Natural killer cell treated with Interleukin-12 subunit alpha and Interleukin-12 subunit beta and Interleukin-15 and Interleukin-18, amount 100 ng/mL, for 72 hours (primary cell): Measurements from ENCODE around the gene RNASE11. TPM values are rescaled to one million over a fixed set of nuclear protein-coding genes. Genes with fewer than 3 reads are reported as not detected.
"Not testable (repeated sequence)": the region's sequence is repeated elsewhere in the genome, so short reads cannot be mapped to it uniquely, and the experiment has no call there.

Source experiments
- ATAC-seq, 2 donors: fragments of 150-1000 bp; cut with Tn5 transposase in 1 of 2; sonication (Bioruptor Pico), chemical (Tn5 transposase) in 1 of 2; 2 replicates each; pipeline ENCODE4 v1.10.0; 2021
- DNase-seq: peaks from one replicate; pipeline ENCODE4 v3.0.0; 2022; ENCODE audit warnings: low spot score
- H3K27ac Mint-ChIP-seq, 2 donors: 1 replicate in 1 of 2; 2 replicates in 1 of 2; pipeline ENCODE4 v1.8.0; 2022; ENCODE audit warnings: mixed read lengths in 2 of 2, mild to moderate bottlenecking in 1 of 2, moderate library complexity in 1 of 2
- H3K27me3 Mint-ChIP-seq, 2 donors: 1 replicate in 1 of 2; 2 replicates in 1 of 2; pipeline ENCODE4 v1.8.0; 2022; ENCODE audit warnings: mixed read lengths in 2 of 2
- H3K36me3 Mint-ChIP-seq: one replicate; pipeline ENCODE4 v1.8.0; 2022; ENCODE audit warnings: mixed read lengths
- H3K4me1 Mint-ChIP-seq, 2 donors: 1 replicate in 1 of 2; 2 replicates in 1 of 2; pipeline ENCODE4 v1.8.0; 2022; ENCODE audit warnings: low read depth in 2 of 2, mixed read lengths in 2 of 2, mild to moderate bottlenecking in 1 of 2
- H3K4me3 Mint-ChIP-seq: one replicate; pipeline ENCODE4 v1.8.0; 2022; ENCODE audit warnings: mixed read lengths
- H3K9me3 Mint-ChIP-seq: 2 replicates; pipeline ENCODE4 v1.8.0; 2022; ENCODE audit warnings: mixed read lengths
- total RNA-seq, 2 donors: library from RNA; stranded (reverse); gene quantifications; one replicate each; pipeline ENCODE4 v1.2.3, GENCODE V29; 2022

Gene RNASE11
- total RNA-seq, 2 donors from 2014 or later, result not detected

DNA sequence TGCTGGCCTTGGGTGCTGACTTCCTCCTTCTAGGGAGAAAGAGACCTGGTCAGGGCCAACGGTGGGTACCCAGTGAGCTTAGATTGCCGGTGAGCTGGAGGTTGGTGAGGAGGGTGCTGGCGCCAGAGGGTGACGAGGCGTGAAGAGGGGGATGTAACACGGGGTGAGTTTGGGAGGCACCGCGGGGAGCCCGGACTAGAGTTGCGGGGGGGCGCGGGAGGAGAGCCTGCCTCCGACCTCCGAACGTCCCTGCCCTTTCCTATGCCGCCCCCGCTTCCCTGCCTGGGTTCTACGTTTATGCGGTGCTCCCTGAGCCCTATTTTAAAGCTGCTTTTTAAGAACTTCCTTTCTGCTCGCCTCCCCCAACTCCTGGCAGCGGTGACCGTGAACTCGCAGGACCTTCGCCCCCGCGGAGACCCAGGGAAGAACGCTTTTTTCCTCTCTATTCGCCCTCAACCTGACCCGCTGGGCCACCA lies 35.1 kb upstream of the RNASE11 start:
- Mint-ChIP-seq H3K27me3 (peaks cover 15 to 40% of the 10 kb centered on the region in 2 donors), H3K4me1 (peaks cover 39 to 47% of the 10 kb centered on the region in 2 donors), H3K4me3 (peak overlapping the region; percentile 42), H3K9me3 (no peaks in the 10 kb centered on the region), H3K36me3 (no peaks in the 10 kb centered on the region), H3K27ac (peak overlapping the region in 1 of 2 donors; percentile 21)
- ATAC-seq (no peak), DNase-seq (no peak)

DNA sequence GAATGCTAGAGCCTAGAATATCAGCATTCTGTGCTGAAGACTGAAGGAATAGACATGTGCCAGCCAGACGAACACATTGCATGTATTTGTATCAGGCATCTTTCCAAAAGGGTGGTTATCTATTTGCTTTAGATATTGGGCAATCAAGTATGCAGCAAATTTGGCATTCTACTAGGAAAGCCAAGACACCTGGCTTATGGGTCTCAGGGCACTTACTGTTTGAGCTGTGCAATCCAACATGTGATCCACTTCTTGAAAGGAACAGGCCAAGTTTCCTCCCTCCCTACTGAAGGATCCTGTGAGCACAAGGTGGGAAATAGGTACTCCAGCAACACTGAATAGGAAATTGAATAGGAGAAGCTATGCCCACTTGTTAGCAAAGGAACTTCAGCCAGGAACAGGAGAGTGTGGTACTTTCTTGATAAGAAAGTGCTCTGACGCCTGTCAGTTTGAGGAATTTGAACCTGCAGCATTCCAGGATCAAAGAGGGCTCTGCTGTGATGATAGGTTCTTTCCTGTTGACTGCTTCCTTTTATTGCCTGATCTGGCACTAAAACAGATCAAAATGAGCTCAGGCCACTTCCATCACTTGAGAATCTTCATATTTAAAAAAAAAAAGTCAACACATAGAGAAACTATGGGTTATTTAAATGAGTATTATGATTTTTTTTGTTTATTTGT lies 33.1 kb upstream of the RNASE11 start:
- Mint-ChIP-seq H3K4me3 (no peak overlapping the region), H3K27me3 (peaks cover 0 to 28% of the 10 kb centered on the region in 2 donors), H3K9me3 (no peaks in the 10 kb centered on the region), H3K4me1 (peaks cover 42 to 52% of the 10 kb centered on the region in 2 donors), H3K36me3 (no peaks in the 10 kb centered on the region), H3K27ac (no peak overlapping the region)
- ATAC-seq, result no peak
- DNase-seq, result no peak

DNA sequence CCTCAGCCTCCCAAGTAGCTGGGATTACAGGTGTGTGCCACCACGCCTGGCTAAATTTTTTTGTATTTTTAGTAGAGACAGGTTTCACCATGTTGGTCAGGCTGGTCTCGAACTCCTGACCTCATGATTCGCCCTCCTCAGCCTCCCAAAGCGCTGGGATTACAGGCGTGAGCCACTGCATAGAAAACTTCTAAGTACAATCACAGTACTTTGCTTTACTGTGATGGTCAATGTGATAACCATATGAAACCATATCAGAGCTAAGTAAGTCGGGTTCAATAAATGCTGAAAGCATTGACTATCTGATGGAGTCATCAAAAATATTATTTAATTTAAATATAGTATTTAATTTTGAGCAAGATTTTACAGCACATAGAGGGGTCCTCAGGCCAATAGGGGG lies 31.9 kb upstream of the RNASE11 start:
- not testable (repeated sequence) for H3K27ac Mint-ChIP-seq, DNase-seq, H3K36me3 Mint-ChIP-seq, ATAC-seq, H3K9me3 Mint-ChIP-seq, H3K4me3 Mint-ChIP-seq
- peaks cover 31 to 49% of the 10 kb centered on the region in 2 donors for H3K4me1 Mint-ChIP-seq
- peaks cover 0 to 22% of the 10 kb centered on the region in 2 donors for H3K27me3 Mint-ChIP-seq

DNA sequence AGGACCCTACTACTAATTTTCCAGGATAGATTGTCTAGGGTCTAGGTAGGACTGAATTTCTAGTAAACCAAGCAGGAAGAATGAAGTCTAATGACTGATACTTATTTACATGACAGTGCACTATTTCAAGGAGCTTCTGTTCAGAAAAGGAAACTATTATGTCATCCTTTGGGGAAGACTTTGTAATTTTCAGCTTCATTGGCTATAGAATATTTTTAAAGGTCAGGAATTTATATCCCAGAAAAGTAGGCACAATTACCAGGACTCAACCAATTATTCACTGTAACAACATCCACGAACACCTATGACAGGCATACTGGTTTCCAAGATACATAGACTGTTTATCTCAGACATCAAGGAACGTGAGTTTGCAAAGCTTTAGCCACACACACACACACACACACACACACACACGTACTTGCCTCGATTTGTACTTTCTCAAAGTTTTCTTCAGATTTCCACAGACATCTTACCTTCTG lies 30.5 kb upstream of the RNASE11 start:
- DNase-seq (no peak), ATAC-seq (no peak)
- Mint-ChIP-seq H3K4me1 (peaks cover 23 to 41% of the 10 kb centered on the region in 2 donors), H3K9me3 (no peaks in the 10 kb centered on the region), H3K36me3 (no peaks in the 10 kb centered on the region), H3K27me3 (peaks cover 0 to 14% of the 10 kb centered on the region in 2 donors), H3K4me3 (peak overlapping the region; percentile 59), H3K27ac (peak overlapping the region; percentile 66 to 68)

DNA sequence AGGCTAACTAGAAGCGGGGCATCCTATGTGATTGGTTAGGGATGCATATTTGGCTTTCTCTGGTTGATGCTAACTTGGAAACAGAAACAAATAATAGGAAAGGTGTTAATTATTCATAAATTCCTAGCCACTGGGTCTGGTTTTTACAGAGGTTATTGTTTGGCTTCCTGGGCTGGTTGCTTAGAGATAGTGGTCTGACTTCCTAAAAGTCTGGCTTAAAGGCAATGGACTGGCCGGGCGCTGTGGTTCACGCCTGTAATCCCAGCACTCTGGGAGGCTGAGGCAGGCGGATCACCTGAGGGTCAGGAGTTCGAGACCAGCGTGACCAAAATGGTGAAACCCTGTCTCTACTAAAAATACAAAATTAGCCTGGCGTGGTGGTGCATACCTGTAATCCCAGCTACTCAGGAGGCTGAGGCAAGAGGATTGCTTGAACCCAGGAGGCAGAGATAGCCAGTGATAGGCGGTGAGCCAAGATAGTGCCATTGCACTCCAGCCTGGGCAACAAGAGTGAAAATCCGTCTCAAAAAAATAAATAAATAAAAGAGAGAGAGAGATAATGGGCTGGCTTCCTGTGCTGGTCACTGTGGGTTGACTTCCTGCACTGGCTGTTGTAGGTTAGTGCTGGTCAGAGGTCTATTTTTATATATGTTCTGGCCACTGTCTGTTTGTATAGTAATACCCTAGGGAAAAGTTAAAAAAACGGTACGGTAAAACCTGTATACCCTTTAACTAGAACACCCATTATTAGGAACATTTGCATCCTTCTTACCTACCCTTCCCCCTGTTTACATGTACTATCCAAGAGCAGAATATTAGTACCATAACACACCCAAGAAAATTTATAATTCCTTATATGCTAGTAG lies 29.6 kb upstream of the RNASE11 start:
- Mint-ChIP-seq H3K9me3 (no peaks in the 10 kb centered on the region), H3K4me1 (peaks cover 14 to 31% of the 10 kb centered on the region in 2 donors), H3K27ac (peak overlapping the region; percentile 66 to 68), H3K4me3 (peak overlapping the region; percentile 59), H3K36me3 (no peaks in the 10 kb centered on the region), H3K27me3 (peaks cover 0 to 7% of the 10 kb centered on the region in 2 donors)
- ATAC-seq (no peak), DNase-seq (no peak)

DNA sequence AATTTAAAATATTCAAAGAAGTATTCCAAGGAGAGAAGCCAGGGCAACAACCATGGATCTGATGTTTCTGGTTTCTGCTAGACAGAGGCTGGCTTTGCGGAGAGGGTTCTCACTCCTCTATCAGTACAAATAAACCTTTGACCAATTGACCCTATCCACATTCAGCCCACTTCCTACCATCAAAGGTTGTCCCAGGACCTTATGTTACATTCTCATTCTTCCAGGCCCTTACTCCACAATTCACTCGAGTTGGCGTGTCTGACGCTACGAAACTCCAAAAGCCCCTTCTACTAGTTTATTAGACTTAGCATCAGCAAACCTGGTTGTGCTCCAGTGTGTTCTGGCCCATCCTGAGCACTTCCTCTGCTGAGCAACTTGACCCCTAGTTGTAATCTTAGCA lies 28.2 kb upstream of the RNASE11 start:
- Mint-ChIP-seq H3K36me3 (no peaks in the 10 kb centered on the region), H3K4me3 (no peak overlapping the region), H3K27ac (no peak overlapping the region), H3K9me3 (no peaks in the 10 kb centered on the region), H3K27me3 (no peaks in the 10 kb centered on the region), H3K4me1 (peaks cover 11 to 31% of the 10 kb centered on the region in 2 donors)
- no peak for ATAC-seq
- DNase-seq, result no peak

DNA sequence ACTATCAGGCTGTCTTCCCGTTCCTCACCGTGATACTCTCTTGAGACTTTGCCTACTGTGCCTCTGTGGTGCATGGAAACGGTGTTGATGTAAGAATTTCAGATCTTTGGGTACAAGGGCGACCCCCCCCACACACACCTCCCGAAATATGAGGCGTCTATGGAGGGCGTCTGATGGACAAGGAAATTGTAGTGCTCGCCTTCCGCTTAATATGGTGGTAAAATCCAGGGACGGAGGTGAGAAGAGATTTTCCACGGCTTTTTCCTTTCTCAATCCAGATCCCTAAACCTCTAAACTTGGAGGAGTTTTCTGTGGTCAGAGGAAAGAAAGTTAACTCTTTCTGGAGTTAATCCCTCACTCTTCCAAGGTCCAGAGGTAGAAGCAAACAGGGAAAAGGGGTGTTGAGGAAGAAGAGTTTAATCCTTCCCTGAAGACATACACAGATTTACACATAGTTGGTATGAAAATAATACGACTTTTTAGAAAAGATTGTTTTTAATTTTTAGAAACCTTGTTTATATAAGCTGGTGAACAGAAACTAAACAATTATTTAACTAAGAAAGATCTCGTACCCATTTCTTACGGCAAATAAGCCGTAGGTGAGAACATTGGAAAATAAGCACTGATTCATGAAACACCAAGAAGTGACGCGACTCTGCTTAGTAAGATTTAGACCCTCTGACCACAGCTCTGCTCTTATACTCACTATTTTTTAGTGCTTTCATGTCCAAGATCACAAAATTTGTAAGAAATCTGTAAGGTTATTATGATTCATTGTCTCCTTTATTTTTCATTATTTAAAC lies 26.4 kb upstream of the RNASE11 start:
- Mint-ChIP-seq H3K27ac (no peak overlapping the region), H3K9me3 (no peaks in the 10 kb centered on the region), H3K4me1 (peaks cover 11 to 31% of the 10 kb centered on the region in 2 donors), H3K27me3 (no peaks in the 10 kb centered on the region), H3K4me3 (no peak overlapping the region), H3K36me3 (no peaks in the 10 kb centered on the region)
- ATAC-seq (peak in 1 of 2 donors; percentile 1), DNase-seq (no peak)

DNA sequence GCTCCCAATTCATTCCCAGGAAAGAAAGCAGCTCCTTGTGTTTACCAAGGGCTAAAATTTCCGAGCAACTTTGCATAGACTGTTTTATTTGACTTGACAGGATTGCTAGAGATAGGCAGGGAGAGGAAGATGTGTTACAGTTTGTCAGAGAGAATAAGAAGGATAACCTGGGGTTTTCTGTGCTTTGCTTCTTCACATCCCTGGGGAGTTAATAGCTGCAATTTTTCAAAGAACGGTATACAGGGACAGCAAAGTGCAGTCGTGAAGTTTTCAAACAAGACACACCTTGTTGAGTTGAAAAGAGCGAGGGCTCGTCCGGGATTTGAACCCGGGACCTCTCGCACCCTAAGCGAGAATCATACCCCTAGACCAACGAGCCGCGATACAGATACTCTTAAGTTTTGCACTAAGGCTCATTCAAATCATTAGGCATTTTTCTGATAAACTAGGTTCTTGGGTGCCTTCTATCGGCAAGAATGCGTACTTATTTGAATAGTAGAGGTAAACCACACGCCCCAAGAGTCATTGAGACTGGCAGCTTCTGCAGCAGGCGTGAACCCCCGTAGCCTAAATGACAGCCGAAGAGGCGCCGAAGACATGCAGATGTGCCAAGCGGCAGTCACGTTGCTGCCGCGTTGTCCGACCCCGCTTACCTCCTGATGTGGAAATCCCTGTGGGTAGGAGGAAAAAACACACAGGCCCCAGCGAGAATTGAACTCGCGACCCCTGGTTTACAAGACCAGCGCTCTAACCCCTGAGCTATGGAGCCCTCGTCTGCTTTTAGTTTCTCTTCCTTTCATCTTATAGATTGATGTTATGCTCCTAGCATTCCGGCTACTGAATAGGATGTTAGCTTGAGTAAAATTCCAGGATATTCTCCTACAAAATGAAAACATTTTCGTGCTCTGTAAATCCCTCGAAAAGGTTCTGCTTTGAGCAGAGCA lies 25.6 kb upstream of the RNASE11 start:
- no peaks in the 10 kb centered on the region for H3K9me3 Mint-ChIP-seq
- H3K27me3 Mint-ChIP-seq, result no peaks in the 10 kb centered on the region
- H3K4me1 Mint-ChIP-seq, result peaks cover 8 to 25% of the 10 kb centered on the region in 2 donors
- DNase-seq, result peak; percentile 89
- H3K27ac Mint-ChIP-seq, result no peak overlapping the region
- peak; percentile 91 to 92 for ATAC-seq
- no peaks in the 10 kb centered on the region for H3K36me3 Mint-ChIP-seq
- no peak overlapping the region for H3K4me3 Mint-ChIP-seq

DNA sequence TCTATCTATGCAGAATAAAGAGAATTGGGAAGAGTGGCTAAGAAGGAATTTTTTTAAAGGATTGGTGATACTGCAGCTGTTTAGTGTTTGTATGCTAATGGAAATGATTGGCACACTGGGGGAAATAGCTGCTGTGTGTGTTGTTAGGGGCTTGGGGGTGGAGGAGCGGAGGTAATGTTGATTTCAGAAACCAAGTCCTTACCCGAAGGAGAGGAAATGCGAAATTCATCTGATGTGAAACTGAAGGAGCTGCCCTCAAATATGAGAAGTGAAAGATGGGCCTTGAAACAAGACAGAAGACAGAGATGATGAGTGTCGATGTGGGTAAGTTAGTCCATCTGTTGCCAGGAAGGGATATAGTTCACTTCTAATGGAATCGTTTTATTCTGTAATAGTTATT lies 24.6 kb upstream of the RNASE11 start:
- Mint-ChIP-seq H3K36me3 (no peaks in the 10 kb centered on the region), H3K9me3 (no peaks in the 10 kb centered on the region), H3K4me1 (peaks cover 2 to 15% of the 10 kb centered on the region in 2 donors), H3K4me3 (no peak overlapping the region), H3K27me3 (no peaks in the 10 kb centered on the region), H3K27ac (no peak overlapping the region)
- ATAC-seq (no peak), DNase-seq (no peak)

DNA sequence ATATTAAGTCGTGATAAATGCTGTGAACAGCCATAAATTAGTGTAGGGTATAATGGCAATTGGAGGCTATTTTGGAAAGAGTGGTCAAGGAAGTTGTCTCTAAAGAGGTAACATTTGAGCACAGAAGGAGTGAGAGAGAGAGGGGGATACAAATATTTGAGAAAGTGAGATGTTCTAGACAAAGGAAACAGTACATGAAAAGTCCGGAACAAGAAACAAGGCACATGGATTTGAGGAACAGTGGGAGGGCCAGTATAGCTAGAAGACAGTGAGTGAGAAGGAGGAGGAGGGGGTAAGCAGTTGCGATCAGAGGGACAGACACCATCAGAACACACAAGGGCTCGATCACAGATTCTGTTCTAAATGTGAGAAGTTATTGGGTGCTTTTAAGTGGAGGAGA lies 23.5 kb upstream of the RNASE11 start:
- H3K4me3 Mint-ChIP-seq, result no peak overlapping the region
- no peak overlapping the region for H3K27ac Mint-ChIP-seq
- H3K9me3 Mint-ChIP-seq, result no peaks in the 10 kb centered on the region
- DNase-seq (no peak), ATAC-seq (no peak)
- H3K4me1 Mint-ChIP-seq, result peaks cover 0 to 12% of the 10 kb centered on the region in 2 donors
- H3K27me3 Mint-ChIP-seq, result no peaks in the 10 kb centered on the region
- H3K36me3 Mint-ChIP-seq, result no peaks in the 10 kb centered on the region

DNA sequence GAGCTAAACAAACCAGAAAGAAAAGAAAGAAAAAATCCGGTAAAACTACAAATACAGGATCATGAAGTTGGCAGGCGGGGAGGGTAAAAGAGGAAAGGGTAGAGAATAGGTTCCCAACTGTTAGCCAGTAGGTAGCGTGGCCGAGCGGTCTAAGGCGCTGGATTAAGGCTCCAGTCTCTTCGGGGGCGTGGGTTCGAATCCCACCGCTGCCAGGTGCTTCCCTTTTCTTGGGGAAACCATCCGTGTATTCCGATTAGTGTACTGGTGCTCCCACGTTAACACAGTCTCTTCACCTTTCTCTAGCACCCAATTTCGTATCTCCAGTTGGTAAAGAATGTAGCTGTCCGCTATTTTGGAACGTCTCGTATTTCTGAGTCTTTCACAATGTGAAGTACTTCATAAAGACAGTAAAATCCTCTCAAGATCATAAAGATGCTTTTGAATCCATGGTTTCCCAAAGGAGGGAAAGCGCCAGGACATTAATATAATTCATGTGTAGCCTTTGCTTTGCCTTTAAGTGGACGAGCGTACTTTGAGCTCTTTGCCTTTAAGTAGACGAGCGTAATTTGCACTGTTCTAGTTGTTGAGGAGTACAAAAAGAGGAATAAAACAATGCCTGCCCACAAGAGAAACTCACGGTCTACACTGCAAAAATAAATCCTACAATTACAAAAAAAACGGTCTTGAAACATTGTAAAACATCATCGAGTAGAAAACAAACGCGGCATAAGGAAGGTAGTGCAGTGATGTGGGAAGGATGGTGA lies 22.4 kb upstream of the RNASE11 start:
- peaks cover 0 to 8% of the 10 kb centered on the region in 2 donors for H3K4me1 Mint-ChIP-seq
- H3K9me3 Mint-ChIP-seq, result no peaks in the 10 kb centered on the region
- H3K27me3 Mint-ChIP-seq, result no peaks in the 10 kb centered on the region
- H3K4me3 Mint-ChIP-seq, result no peak overlapping the region
- no peak overlapping the region for H3K27ac Mint-ChIP-seq
- DNase-seq, result peak; percentile 72
- peak; percentile 47 to 61 for ATAC-seq
- H3K36me3 Mint-ChIP-seq, result no peaks in the 10 kb centered on the region
